ENCODE data around the gene ZNF385B. TPM values are rescaled to one million over a fixed set of nuclear protein-coding genes. Genes with fewer than 3 reads are reported as not detected.

Gene ZNF385B
- polyA plus RNA-seq, 12 donors, result 11.0 to 32.8 (median 19.8) TPM; not detected in 1

GRCh38 chr2:179446476-179447141 is 414.8 kb downstream of the ZNF385B start:
- no peak for DNase-seq

GRCh38 chr2:179444056-179444455 is 417.4 kb downstream of the ZNF385B start:
- peak; percentile 13 for DNase-seq

- DNase-seq, result no peak
Measured at GRCh38 chr2:179443180-179443579, 418.2 kb downstream of the ZNF385B start.

- no peak for DNase-seq
Measured at GRCh38 chr2:179442206-179442605, 419.2 kb downstream of the ZNF385B start.

GRCh38 chr2:179441551-179441950 is 419.9 kb downstream of the ZNF385B start:
- no peak for DNase-seq

GRCh38 chr2:179440642-179441251 is 420.7 kb downstream of the ZNF385B start:
- DNase-seq, result peak; percentile 20

GRCh38 chr2:179438654-179439053 is 422.8 kb downstream of the ZNF385B start:
- DNase-seq, result no peak

- no peak for DNase-seq
Measured at GRCh38 chr2:179437430-179437829, 424.0 kb downstream of the ZNF385B start.

GRCh38 chr2:179435566-179435965 is 425.8 kb downstream of the ZNF385B start:
- DNase-seq, result no peak

GRCh38 chr2:179435000-179435399 is 426.4 kb downstream of the ZNF385B start:
- no peak for DNase-seq

GRCh38 chr2:179434357-179434756 is 427.1 kb downstream of the ZNF385B start:
- DNase-seq, result no peak

- DNase-seq, result no peak
Measured at GRCh38 chr2:179432751-179433150, 428.7 kb downstream of the ZNF385B start.

GRCh38 chr2:179429597-179429996 is 431.8 kb downstream of the ZNF385B start:
- no peak for DNase-seq

- no peak for DNase-seq
Measured at GRCh38 chr2:179429060-179429471, 432.3 kb downstream of the ZNF385B start.

- DNase-seq, result peak; percentile 7
Measured at GRCh38 chr2:179428649-179429048, 432.8 kb downstream of the ZNF385B start.

- DNase-seq, result no peak
Measured at GRCh38 chr2:179427065-179427464, 434.3 kb downstream of the ZNF385B start.

- DNase-seq, result no peak
Measured at GRCh38 chr2:179424571-179424970, 436.8 kb downstream of the ZNF385B start.

GRCh38 chr2:179422037-179422643 is 439.3 kb downstream of the ZNF385B start:
- peak; percentile 57 for DNase-seq

GRCh38 chr2:179417436-179417949 is 443.9 kb downstream of the ZNF385B start:
- no peak for DNase-seq

GRCh38 chr2:179412112-179412511 is 449.3 kb downstream of the ZNF385B start:
- DNase-seq, result no peak

- peak; percentile 37 for DNase-seq
Measured at GRCh38 chr2:179410552-179411356, 450.7 kb downstream of the ZNF385B start.

- DNase-seq, result no peak
Measured at GRCh38 chr2:179403624-179404023, 457.8 kb downstream of the ZNF385B start.
